NCI-H146 (cell line): ENCODE data around the gene BCAP29.

Experiments
- DNase-seq: peaks from one replicate; lab custom pipeline; 2025; lab: John Stamatoyannopoulos, UW

Gene BCAP29

DNA sequence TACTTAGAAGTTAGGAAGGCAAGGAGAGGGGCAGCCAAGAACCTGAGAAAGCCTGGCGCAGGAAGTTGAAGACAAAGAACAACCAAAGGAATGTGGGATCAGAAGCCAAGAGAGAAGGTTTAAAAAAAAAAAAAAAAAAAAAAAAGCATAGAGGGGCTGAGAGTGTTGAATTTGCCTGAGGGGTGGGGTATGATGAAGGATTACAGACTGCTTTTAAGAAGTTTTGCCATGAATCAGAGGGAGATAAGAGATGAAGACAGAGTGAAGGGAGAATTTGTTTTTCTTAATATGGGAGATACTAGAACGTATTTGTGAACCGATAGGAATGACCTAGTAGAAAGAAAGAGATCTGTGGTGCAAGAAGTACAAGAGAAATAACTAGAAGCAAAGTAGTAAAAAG is 87.3 kb downstream of the BCAP29 start:
- no peak for DNase-seq

DNA sequence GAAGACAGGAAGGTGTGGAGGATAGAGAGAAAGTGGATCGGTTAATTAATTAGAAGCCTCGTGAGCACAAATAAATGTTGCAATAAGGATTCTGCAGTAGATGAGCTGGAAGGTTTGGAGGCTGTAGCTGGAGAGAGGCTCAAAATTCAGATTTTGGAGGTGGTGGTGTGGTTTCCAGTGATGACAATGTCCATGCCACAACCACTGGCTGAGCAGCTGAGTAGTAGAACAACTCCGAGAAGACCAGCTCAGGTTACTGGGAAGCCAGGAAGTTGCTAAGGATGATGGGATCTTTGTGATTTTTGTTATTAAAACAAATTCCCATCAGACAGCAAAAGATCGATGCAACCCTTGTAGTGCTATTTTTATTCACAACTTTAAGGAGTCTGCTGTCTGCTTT is 88.2 kb downstream of the BCAP29 start:
- no peak for DNase-seq
